ENCODE measurements around the gene LCLAT1.
A peak's percentile ranks its signal among the peaks of the same experiment; 100 is the strongest.

LCLAT1 gene

DNA sequence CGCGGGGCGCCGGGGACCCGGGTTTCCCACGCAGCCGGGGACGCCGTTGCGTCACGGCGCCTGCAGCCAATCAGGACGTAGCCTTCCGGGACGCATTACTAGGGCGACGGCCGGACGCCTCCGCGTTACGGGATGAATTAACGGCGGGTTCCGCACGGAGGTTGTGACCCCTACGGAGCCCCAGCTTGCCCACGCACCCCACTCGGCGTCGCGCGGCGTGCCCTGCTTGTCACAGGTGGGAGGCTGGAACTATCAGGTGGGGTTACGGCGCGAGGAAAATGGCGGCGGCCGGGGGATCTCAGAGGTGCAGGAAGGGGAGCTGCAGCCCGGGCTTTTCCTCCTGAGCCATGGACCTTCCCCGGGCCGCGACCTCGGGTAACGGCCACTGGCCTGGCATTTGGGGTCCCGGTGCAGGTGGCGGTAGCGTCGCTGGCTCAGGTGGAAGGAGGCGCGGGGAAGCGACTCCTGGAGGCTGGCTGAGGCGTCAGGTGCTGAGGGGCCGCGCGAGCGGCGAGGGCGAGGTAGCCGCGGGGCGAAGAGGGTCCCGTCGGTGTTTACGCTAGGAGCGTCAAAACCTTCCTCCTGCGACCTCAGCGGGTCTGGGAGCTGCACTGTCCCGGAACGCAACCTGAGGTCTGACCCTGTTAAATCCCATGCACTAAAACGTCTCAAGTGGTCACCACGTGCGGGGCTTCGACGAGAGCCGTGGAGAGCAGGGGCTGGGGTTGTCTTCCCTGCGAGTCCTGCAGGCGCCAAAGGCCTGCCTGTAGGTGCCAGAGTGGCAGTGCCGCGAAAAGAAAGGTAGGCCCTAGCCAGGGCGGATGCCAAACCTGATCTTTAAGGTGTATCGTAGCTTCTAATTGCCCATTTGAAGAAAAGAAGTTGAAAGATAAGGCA lies at the start of gene LCLAT1:
LCLAT1 (plus strand) TSS at position 98 of the 897 bp plus-strand sequence. CDS start 78,345 bp downstream, outside the sequence.
- peak; percentile 35 for DNase-seq

DNA sequence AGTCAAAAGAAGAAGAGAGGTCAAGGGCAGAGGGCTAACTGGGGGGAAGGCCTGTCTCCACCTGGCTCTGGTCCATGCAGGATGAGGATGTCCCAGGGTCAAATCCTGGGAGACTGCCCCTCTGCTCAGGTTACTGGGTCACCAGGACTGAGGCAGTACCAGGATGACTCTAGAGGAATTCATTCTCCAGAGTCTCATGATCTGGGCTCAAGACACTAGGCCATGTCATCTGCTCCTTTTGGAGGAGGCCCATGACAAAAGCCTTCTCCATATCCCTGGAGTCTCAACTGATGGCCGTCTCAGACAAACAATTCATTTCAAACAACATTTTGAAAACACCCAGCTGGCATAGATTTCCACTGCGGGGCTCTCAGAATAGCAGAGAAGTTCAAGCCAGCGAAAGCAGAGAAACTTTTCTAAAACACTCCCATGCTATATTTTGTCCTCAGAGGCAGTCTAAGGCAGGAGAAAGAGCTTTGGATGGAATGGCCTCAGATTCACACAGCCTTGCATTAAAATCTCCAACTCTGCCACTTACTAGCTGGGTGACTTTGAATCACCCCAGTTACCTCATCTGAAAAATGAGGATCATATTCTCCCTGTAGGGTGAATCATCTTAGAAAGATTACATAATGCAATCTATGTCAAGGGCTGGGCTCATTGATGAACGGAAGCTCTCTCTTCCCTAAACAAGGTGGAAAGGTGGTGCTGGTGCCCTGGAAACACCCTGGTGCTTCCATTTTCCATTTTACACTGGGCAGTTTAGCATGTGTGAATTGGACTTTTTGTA lies 48.8 kb upstream of the LCLAT1 start:
- DNase-seq: no peak

DNA sequence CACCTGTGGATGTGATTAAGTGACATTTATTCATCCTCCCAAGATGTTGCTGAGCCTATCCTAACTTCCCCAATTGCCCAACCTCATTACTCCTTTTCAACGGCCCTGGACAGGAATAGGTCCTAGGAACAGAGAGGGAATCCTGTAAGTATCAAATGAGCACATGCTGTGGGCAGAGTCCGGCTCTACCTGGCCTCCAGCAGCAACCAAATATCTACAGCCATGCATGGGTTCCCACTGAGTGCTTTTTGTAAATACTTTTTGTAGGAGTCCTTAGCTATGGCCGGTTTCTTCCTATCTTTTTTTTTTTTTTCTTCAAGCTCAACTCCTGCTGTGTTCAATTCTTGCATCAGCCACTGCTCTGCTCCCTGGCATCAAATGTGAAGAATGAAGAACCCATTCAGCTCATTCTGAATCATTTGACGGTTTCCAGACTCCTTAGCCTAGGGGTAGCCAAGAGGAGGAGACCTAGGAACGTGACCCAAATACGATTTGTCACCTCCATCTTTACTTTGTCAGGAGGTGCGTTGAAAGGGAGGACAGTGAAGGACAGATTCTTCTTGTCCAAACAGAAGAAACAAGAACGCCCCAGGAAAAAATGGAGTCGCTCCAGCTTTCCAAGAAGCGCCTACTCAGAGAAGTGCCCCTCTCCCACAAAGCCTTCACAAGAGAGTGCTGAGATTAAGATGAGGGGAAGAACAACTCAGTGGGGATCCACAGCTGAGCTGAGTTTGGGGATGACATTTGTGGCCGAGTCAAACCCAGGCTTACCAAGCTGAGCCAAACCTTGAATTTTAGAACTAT lies 46.7 kb upstream of the LCLAT1 start:
- DNase-seq: no peak

DNA sequence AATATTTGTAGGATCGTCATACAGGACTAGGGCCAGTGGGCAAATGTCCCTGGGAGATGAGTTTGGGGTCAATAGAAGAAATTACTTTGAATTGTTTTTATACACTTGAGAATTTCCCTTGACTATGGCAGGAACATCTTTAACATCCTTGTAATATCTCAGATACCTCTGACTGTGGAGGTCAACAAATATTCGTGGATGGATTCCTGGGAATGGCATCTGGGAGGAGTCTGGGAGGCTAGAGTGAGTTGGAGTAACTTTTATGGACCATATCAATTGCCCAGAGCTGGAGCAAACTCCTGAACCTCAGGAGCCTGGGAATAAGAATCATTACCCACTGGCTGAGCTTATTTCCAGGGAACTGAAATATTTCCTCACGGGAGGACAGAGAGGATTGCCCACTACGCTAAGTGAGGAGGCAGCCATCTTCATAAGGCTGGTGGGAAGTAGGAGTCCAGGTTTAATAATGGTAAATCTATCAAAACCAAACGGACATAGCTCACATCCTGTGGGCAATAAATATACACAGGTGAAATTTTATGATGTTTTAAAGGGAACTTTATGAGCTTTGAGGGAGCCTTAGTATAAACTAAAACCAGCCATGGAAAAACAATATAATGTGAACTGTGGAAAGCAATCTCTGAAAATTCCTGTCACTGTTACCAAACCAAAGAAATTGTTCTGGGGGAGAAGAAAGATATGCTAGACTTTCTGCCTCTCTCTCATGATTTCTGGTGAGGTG lies 44.4 kb upstream of the LCLAT1 start:
- no peak for DNase-seq

DNA sequence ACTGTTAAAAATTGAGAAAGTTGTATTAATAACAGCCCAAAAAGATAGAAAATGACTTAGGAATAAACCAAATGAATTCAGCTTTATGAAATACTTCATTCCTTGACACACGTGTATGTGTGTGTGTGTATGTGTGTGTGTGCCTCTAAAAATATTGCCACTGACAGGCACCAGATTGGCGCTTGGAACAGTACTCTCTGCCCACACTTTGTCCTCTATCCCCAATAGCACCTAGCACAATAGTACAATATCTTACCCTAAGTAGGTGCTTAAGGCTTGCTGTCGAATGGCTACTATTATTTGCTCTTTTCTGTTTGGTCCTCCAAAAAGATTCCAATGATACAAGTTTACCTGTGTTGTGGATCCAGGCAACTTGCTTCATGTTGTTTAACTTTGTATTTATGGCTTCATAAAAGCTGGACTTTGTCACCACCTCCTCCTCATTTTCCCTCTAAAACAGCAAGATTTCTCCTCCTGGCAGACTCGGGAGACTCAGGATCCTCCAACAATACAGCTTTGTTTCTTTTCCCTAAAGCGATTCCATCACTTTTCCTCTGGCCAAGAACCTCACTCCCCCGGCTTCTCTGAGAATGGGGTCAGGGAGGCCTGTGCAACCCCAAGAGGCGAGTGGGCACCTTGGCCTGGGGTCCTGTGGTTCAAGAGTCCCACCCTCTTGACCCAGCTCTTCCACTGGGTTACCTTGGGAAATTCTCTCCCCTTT lies 43.3 kb upstream of the LCLAT1 start:
- DNase-seq: no peak

DNA sequence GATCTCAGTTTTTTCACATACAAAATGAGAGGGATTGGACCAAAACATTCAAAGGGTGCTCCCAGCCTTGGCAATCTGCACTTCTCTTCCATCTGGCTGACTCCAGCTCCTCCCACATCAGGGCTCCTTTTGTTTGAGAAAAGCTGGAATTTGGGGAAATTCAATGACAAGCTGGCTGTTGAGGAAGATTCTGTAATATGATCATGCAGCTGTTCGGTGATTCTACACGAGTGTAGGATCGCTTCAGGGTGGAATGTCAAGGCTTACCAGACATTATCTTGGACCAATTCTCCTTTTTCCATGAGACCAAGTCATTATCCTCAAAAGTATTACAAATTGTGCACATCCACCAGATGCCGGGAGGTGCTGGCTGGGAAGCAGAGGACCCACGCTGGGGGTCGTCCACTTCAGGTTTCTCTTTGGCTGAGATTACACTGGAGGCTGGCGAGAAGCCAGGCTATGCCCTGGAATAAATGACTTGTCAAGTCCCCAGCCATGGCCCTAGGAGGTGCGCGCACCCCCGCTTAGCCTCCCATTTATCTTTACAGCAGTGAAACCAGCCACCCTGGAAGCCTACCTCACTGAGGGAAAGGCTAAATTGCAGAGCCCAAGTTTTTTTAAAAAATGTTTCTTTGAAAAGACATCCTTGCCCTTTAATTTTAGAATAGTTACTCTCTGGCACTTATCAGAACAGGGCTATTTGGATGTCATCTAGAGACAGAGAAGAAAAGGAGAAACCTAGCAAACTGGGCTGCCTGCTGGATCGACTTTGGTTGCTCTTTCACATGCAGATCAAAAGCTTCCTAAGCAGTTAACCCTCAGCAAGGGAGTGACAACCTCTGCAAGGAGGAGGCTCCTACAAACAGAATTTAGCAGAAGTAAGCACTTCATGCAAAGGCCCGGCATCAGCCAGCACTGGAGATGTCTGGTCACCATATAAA lies 42.5 kb upstream of the LCLAT1 start:
- no peak for DNase-seq

DNA sequence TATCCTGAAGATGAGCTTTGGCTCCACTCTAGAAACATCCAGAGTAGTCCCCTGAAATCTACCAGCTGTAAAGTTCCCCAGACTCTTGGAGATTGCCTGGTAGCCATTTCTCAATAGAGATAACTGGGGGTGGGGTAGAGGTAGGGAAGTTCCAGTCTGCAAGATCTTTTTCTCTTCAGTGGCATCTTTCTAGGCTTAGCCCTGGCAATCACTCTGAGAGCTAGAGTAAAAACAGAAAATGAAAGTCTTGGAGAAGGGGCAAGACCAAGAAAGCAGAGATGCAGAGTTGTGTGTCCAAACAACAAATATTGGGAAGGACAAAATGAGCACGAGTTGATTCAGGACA lies 41.8 kb upstream of the LCLAT1 start:
- no peak for DNase-seq

DNA sequence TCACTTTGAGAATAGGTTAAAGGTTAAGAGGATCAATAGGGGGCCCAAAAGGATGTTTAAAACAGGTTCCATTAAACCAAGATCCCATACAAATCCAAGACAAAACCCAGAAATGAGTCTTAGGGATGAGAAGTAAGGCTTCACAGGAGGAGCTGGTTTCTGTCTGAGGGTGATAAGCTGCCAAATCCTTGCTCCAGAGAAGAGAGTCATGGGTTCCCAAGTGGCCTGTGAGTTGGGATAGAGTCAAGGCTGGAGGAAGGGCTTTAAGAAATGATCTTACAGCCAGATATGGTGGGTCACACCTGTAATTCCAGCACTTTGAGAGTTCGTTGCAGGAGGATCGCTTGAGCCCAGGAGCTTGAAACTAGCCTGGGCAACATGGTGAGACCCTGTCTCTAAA lies 40.2 kb upstream of the LCLAT1 start:
- DNase-seq: no peak

DNA sequence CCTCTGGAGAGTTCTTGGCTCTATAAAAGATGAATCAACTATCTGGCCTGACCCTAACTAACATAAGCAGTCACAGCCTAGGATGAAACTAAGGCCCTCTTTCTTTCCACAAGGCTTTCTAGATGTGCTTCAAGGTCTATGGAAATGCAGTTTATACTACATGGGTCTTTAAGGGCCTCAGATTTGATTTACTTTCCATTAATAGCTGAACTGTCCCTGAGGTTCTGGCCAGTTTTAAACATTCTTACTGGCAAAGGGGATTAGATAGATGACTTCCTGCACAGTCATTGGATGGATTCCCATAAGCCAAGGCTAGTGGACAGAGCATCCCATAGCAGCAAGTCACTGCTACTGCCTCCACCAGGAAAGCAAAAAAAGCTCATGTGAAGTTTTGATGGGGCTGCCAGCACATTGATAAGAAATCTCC lies 38.1 kb upstream of the LCLAT1 start:
- DNase-seq: no peak

DNA sequence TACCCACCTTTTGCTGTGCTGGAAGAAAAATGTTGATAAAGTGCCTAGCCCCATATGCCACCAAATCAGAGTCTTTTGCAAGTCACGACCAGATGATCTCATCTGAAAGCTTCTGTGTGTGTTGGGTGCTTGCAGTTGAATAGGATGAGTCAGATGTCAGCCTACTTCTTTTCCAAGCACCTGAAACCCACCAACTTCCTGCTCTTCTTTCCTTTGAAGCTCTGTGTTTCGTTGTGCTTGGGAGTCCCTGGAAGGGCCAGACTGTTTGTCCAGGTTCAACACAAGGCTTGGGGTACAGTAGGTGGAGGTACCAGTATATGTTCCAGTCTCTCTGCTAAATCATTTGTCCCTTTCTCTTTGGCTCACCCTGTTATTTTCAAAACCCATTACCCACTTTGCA lies 36.8 kb upstream of the LCLAT1 start:
- DNase-seq: no peak

DNA sequence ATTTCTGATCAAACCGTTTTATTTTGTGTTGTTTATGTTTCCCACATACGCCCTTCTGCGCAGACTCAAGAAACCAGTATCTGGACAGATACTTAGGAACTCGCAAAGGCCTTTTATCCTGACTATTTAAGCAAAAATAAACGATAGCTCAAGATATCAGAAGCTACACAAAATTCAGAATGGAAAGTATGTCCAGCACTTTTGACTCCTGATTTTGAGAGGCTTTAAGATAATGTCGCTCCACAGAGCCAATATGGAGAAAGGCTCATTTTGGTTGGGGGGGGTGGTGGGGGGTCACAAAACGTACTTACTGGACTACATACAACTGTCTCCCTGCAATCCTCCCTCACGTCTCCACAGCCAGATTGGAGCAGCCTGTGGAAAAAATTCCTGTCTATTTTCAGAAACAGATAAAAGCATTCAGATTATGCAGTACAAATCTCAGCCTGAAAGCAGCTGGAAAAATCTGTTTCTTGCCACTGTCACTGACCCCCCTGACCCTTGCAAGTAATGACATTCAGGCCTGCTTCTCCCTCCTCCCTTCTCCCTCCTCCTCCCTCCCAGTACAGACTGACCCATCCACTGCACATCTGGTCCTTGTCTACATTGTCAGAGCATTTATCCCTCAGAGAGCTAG lies 34.9 kb upstream of the LCLAT1 start:
- DNase-seq: no peak

DNA sequence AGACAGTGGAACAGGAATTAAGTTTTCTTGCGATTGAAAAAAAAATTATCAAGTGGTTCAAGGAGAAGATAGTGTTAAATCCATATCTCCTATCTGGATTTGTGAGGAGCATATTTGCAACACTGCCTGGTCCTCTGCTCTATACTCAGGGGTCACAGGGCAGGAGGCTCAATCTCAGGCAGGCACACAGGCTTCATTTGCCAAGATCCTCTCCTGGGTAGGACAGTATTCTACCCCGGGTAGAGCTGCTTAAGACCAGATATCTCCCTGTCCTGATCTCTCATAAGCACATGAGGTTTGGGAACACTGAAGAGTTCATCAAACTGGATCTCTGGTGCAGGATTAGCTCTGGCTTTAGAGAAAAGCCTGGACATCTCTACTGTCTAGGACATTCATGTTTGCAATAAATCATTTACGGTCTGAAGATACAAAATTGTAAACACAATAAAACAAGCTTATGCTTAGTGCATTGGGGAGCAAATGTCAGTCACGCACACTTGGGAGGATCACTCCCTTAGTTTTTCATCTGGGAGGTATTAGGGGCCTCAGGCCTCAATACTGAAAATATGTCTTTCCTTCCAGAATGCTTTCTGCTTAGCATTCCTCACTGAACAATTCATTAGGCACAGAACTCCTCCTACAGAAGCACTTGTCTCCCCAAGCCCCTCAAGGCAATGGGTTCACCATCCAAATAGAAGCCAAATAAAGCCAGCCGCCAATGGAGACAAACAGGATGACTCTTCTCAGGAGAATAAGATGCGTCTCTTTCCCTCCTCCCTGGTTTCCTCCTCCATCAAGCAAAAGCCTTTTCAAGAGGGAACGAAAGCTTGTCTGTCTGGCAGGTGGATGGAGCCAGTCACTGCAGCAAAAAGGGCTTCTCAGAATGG lies 34.1 kb upstream of the LCLAT1 start:
- DNase-seq: no peak

DNA sequence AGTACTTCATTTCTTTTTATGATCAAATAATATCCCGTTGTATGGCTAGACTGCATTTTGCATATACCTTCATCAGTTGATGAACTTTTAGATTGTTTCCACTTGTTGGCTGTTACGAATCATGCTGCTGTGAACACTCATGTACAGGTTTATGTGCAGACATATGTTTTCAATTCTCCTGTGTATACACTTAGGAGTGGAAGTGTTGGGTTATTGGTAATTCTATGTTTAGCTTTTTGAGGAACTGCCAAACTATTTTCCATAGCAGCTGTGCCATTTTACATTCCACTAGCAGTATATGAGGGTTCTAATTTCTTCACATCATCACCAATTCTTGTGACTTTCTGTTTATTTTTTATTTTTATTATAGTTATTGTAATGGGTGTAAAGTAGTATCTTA lies 32.1 kb upstream of the LCLAT1 start:
- no peak for DNase-seq

DNA sequence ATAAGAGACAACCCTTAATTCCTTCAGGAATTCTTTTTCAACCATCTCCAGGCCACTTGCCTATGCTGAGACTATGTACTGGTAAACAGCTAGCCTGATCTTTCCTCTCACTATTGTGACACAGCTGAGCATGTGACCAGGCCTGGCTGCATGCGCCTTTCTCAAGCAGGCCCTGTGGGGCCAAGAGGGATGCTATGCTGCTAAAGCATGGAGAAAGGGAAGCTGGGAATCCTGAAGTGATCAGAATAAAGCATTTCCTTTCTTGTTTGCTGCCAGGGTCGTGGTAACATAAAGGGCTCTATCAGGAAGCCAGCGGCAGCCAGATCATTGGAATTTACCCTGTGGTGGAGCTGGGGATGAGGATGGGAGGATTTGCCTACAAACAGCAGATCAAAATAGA lies 29.8 kb upstream of the LCLAT1 start:
- DNase-seq: no peak

DNA sequence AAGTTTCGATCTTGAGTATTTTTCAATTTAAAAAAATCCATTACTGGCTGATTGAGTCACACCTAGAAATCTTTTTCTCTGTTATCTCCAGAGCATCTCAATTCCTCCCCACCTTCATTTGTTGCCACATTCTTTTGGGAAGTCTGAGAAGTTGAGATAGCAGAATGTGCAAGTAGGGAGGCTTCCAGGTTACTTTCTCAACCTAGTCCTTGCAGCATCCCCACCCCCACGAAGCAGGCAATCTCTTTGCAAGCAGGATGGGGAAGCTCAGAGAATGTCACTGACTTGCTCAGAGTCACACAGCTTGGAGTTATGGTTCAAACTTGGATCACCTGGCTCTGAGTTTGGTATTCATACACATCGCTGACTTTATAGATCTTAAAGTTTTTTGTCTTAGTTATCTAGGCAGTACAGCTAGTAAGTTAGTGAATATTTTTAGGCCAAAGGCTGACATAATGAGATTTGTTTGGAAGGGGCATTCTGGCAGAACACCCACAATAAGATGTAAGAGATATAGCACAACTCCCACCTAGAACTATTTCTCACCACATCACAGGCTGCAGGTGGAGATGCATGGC lies 25.9 kb upstream of the LCLAT1 start:
- DNase-seq: no peak

DNA sequence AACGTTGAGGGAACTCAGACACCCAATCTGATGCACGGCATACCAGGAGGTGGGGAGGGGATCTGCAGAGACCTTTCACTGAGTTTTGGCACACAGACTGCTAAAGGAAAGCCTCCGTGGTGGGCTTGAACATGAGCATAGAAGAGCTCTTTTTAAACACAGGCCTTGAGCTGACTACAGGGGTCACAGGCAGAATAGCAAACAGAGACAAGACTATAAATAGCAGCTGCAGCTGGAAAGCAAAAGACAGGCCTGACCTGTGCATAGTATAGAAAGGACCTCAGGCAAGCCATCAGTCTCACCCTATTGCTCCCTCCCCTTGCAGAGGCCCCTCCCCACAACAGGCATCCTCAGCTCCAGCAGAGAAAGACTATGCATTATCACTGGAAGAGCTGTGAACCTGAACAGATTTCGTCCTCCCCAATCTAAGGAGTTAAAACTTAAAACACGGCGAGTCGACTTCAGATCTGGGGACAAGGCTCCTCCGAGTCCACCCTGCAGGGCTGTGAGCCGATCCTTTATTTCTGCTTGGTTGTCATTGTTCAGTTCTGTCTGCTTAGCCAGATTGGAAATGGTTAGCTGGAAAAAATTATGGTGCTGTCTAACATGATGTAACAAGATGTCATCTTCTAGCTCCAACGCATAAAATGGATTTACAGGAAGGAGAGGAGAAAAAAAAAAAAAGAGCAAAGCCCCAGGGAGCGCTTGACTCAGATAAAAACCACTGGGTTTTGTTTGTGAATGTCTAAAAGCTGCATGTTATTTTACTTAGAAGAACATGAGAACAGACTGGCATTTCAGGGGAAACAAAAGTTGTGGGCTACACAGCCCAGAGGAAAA lies 25.2 kb upstream of the LCLAT1 start:
- DNase-seq: peak; percentile 74

DNA sequence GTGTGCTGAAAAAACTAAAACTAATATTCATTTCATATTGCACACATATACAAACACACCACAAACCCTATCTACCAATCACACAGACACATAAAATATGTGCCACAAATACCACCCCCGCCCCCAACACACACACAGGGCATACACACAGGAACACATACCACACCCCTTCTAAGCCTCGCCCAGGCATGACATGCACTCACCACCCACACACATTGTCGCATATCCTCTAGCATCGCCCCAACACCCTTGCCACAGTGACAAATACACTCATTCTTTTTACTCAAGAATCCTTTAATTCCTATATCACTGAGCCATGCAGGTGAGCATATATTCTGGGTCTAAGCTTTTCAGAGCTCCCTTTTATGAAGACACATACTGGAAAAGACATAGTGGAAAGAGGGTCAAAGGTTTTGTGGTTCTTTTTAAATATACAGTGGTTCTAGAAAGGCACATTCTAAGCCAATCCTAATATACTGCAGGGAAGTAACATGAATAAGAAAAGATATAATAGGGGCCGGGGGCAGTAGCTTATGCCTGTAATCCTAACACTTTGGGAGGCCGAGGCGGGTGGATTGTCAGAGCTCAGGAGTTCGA lies 24.5 kb upstream of the LCLAT1 start:
- peak; percentile 30 for DNase-seq
